Stimulated activated CD4-positive, alpha-beta T cell treated with anti-CD3 and anti-CD28 coated beads, Interleukin-2, amount 100 ng/mL, for 48 hours (primary cell): ENCODE measurements around the gene DRAM1.
"Not testable (repeated sequence)": the region's sequence is repeated elsewhere in the genome, so short reads cannot be mapped to it uniquely, and the experiment has no call there.

ENCODE experiments used
- DNase-seq, 2 donors: peaks; one replicate each; pipeline ENCODE4 v3.0.0-alpha.2; 2020

The DRAM1 gene, protein sequence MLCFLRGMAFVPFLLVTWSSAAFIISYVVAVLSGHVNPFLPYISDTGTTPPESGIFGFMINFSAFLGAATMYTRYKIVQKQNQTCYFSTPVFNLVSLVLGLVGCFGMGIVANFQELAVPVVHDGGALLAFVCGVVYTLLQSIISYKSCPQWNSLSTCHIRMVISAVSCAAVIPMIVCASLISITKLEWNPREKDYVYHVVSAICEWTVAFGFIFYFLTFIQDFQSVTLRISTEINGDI

DNA sequence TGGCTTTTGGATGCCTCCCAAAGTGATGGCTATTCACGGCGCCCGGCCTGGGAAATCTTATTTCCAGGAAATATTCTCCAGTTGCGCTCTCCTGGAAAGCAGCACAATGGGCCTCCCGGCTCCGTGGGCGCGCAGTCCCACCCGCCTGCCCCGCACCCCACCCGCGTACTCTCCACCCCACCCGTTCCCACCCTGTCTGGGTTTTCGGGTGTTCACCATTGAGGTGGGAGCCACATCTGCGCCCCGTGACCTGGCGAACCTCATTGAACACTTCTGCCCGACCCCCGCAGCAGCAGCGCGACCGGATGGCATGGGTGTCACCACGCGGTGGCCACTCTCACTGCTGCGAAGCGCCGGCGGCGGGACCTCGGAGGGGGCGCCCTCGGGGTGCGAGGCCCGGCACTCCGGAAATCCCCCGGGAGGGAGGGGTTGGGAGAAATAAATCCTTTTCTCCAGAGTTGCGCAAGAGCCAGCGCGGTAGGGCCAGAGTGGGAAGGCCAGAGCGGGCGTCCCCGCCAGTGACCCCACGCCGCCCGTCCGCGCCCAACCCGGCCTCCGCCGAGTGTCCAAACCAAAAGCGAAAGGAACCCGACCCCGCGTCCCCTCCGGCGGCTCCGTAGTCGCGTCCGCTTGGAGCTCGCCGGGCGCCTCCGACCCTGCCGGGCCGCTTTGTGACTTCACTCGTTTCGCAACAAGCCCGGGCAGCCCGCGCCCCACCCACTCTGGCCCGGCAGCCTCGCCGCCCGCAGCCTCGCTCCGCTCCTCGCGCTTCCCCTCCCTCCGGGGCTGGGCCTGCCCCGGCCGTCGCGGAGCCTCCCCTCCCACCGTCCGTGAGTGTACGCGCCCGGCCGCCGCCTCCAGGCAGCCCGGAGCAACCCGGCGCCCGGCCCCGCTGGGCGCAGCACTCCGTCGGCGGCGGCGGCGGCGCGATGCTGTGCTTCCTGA, at the start of gene DRAM1:
Gene DRAM1 (plus strand): TSS at position 720 of the 945 bp plus-strand sequence. CDS start 210 bp downstream, at position 930.
- DNase-seq: peak; percentile 57 to 62

DNA sequence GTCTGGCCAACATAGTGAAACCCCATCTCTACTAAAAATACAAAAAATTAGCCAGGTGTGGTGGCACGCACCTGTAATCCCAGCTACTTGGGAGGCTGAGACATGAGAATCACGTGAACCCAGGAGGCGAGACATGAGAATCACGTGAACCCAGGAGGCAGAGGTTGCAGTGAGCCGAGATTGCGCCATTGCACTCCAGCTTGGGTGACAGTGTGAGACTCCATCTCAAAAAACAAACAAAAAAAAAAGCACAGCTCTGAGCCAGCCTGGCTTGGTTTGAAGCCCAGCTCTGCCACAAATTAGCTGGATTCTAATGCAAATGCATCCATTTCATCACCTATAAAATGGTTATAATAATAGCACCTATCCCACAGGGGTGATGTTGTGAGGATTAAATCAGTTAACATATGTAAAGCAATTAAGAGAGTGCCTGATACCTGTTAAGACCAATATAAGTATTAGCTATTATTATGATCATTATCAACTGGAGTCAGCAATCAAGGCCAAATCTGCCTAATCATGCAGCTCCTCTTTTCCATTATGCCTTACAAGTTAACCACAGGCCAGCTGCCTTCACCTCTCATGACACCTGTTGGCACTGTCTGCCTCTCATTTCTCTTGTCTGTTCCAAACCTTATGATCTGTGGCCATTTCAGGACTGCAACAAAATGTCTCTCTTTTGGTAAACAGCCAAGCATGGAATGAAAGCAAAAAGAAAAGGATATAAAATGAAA, 48.8 kb upstream of the DRAM1 start:
- no peak for DNase-seq

DNA sequence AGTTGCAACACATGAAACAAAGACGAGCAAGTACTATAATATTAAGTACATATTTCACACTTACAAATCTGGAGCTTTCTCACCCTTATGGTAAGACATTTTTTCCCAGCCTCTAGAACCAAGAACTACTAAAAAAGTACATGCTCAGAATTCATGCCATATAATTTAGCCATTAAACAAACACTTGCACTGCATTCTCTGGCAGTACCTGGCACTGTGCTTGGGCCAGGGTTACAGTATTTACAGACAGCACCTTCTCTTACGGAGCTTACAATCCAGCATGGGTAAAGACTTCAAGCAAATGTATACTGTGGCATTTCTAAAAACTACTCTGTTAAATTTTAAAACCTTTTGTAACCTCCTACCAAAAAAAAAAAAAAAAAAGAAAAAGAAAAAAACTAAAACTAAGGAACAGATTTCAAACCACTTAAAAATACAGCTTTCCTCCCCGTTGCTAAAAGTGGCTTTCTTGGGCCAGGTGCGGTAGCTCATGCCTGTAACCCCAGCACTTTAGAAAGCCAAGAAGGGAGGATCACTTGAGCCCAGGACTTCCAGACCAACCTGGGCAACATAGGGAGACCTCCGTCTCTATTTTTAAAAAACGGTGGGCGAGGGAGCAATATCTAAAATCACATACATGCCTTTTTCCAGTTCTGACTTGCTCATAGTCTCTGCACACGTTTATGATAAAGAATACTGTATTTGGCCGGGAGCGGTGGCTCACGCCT, 47.6 kb upstream of the DRAM1 start:
- no peak for DNase-seq

DNA sequence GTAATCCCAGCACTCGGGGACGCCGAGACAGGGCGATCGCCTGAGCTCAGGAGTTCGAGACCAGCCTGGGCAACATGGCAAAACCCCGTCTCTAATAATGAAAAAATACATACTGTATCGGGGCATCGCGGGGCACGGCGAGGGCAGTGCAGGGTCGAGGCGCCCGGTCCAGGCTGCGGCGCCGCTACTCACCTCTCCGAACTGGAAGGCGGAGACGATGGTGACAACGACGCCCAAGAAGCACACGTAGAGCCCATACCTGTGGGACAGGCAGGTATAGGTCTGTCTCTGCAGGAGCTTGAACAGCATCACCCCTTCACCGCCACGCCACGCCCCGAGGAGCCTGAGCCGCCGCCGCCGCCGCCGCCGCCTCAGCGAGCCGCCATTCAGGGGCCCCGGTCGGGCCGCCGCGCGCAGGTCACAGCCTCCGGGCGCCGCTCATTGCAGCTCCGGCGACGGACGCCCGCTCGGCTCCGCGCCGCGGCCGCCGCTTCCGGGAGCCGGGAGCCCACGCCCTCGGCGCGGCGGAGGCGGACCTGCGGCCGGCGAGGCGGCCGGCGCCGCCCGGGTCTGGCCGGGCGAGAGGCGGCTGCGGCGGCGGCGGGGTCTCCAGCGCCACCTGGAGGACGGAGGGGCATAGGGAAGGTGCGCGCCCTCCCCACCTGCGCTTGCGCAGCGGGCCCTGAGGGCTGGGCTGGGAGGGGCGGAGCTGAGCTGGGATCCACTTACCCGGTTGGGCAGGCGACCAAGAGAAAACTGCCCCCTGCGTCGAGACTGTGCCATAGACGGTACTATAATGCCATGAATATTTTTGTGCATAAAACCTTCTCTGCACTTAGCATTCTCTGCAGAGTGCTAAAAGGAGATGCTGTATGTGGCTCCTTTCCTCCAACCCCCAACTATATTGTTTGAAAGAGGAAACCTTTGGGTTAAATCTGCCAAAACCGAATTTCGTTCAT, 46.7 kb upstream of the DRAM1 start, which contains the start of gene GNPTAB:
Gene GNPTAB (minus strand): TSS at position 593 of the 959 bp plus-strand sequence. CDS start 284 bp downstream, at position 309.
- DNase-seq: peak; percentile 90 to 95

DNA sequence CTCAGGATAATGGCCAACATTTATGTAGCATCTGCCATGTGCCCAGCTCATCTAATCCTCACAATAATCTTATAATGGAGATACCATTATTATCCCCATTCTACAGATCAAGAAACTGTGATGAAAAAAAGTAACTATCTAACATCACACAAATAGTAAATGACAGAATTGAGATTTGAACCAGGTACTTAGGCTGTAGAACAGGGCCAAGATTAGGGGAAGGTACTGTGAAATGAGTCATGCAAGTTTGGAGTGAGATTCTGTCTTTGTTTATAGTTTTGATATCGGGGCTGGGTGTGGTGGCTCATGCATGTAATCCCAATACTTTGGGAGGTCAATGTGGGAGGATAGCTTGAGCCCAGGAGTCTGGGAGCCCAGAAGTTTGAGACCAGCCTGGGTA, 45.4 kb upstream of the DRAM1 start:
- DNase-seq: no peak

DNA sequence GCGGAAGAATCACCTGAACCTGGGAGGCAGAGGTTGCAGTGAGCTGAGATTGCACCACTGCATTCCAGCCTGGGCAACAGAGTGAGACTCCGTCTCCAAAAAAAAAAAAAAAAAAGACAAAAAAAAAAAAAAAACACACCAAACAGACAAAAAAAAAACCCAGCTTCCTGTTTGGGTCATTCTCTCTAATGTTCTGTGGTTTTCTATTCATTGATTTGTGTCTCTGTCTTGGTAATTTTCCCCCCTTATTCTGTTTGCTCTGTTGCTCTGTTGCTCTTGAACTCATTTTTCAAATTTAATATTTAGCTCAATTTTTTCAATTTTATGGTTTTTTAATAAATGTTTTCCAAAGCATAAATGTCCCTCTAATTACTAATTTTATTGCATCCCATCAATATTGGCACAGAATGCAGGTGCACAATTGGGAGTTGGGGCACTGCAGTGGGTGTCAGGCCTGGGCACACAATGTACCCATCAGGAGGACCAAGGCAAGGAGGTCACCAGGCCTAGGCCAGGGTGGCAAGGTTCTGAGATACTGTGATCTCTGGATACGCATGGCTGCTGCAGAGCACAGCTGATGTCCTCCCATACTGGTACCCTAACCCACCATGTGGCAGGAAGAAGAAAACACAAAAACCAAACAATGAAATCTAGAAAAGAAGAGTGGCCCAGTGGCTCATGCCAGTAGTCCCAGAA, 38.6 kb upstream of the DRAM1 start:
- DNase-seq: no peak

DNA sequence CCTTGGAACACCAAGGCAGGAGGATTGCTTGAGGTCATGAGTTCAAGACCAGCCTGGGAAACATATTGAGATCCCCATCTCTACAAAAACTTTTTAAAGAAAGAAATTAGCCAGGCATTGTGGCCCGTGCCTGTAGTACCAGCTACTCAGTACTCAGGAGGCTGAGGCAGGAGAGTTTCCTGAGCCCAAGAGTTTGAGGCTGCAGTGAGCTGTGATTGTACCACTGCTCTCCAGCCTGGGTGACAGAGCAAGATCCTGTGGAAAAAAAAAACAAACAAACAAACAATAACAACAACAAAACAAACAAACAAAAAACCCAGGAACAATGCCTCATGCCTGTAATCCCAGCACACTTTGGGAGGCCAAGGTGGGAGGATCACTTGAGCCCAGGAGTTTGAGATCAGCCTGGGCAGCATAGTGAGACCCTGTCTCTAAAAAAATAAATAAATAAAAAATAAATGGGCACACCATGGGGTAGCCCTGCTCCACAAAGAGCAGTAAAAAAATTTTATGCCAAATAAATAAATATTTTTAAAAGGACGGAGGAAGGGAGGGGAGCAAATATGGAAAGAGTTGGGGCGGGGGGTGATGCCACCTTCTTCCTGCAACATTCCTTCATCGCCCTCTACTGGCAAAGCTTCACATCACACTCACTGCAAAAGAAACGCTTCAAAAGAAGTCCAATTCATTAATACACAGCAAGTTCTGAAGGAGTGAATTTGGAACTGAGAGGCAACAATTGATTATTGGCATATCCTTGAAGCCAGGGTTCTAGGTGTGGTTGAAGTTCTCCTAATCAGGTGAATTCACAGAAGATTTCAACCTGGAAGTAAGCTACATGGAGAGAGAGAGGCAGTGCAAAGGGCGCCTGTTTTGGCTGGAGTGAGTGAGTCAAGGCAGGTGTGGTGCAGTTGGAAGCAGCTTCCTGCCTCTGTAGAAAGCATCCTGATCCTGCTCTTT, 37.8 kb upstream of the DRAM1 start:
- DNase-seq: peak; percentile 62 to 70

DNA sequence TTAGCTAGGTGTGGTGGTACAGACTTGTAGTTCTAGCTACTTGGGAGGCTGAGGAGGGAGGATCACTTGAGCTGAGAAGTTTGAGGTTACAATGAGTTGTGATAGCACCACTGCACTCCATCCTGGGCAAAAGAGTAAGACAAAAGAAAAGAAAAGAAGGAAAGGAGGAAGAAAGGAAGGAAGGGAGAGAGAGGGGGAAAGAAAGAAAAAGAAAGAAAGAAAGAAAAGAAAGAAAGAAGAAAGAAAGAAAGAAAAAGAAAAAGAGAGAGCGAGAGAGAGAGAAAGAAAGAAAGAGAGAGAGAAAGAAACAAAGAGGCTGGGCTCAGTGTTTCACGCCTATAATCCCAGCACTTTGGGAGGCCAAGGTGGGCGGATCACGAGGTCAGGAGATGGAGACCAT, 36.3 kb upstream of the DRAM1 start:
- DNase-seq: no peak

DNA sequence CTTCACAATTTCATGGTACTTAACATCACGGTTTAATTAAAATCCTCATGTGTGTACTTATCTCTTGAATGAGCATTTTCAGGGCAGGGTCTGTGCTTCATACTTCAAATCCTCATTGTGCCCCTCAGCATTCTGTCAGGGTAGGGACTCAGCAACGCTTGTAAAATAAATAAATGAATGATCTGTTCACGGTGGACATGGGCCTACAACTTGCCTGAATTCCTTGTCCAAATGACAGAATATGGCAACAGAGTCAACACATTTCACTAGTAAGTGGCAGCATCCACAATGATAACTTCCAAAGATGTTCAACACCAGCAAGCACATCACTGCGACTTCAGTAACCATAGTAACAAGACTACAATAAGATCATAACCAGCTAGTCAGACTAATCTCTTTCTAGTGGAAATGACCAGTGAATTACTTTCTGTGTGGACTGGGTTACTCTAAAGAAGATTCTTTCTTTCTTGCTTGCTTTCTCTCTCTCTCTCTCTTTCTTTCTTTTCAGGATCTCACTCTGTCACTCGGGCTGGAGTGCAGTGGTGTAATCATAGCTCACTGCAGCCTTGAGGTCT, 32.2 kb upstream of the DRAM1 start:
- no peak for DNase-seq

DNA sequence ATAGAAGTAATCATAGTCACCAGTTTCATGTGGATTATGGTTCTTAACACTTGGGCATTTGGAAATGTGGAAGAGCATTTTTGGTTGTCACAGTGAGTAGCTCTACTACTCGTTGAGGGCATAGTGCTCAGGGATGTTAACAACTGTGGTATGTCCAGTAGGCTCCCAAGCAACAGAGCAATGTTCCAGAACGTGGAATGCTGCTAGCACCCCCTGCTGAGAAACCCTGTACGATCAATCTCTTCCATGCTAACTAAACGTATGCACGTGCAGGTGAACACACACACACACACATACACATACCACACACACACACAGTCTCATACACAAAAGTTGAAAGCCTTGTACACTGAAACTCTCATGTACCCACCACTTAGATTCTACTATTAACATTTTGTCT, 30.1 kb upstream of the DRAM1 start:
- DNase-seq: no peak

DNA sequence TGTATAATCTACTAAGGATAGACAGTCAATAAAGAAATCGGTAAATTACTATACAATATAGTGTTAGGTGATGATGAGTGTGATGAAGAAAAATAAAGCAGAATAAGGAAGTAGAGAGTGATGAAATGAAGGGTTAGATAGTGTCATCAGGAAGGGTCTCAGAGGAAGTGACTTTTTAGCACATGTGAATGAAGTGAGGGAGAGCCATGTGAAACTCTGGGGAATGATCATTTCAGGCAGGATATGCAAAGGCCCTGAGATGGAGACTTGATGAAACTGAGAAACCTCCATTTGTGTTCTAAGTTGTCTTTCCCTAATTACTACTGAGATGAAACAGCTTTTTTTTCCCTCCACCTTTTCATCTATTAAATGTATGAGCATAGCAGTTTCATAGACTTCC, 27.2 kb upstream of the DRAM1 start:
- no peak for DNase-seq

DNA sequence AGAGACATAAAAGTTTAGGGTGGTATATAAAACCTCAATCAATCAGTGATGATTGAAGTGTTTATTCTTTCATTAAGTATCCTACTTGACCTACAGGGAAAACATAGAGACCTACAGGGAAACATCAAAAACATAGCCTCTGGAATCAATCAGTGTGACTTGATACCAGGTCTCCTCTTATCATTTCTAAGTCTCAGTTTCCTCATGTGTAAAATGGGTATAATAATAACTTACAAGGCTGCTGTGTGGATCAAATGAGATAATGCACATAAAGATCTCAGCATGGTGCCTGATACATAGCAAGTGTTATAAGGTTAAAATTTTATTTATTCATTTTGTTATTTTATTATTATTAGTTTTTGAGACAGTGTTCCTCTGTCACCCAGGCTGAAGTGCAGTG, 24.4 kb upstream of the DRAM1 start:
- no peak for DNase-seq

DNA sequence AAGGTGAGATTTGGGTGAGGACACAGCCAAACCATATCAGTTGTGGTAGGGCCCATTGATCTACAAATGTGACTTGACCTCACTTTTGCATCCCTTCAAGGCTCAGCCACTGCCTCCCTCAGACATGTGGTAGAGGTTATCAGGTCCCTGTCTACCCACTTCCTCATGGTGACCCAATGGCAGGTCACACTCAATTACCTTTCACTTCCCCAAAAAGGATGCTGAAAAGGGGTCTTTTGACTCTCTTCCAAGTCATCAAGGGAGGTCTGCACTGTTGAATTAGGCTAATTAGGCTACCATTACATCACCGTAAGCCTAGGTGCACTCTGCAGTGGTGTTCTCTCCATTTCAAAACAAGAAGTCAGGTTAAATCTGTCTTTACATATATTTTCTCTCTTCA, 22.6 kb upstream of the DRAM1 start:
- no peak for DNase-seq

DNA sequence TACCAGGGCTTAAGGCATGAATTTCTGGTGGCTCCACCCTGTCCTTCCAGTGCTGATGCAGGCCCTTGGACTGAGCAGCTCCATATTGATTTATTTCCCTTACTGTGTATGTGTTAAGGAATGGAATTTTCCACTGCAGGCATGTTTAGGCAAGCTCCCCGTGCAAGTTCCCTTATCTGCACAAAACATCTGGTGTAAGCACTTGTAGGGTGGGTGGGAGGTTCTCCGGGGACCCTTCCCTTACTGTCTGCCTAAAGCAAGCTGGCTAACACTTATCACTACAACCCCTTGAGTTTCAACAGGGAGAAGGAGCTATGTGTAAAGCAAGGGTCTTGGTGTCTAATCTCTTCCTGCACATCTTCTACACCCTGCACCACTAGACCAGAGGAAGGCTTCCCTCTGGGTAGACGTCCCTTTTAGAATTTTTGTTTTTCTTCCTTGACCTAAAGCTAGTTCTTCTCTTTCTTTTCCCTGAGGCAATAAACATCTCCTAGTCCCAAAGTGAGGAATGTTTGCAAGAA, 22.0 kb upstream of the DRAM1 start:
- no peak for DNase-seq

DNA sequence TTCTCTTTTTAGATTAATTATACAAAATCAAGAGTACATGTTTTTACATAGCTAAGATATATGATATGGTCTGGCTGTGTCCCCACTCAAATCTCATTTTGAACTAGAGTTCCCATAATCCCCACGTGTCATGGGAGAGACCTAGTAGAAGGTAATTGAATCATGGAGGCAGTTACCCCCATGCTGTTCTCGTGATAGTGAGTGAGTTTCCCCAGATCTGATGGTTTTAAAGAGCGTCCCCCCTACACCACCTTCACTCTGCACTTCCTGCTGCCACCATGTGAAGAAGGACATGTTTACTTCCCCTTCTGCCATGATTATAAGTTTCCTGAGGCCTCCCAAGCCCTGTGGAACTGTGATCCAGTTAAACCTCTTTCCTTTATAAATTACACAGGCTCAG, 21.4 kb upstream of the DRAM1 start:
- DNase-seq: no peak

DNA sequence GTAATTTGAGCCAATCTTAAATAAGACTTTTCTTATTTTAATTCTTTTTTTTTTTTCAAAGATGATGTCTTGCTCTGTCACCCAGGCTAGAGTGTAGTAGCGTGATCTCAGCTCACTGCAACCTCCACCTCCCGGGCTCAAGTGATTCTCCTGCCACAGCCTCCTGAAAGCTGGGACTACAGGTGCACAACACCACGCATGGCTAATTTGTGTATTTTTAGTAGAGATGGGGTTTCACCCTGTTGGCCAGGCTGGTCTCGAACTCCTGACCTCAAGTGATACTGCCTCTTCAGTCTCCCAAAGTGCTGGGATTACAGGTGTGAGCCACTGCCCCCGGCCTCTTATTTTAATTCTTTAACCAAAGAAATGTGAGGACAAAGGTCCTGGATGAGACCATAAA, 20.8 kb upstream of the DRAM1 start:
- DNase-seq: not testable (repeated sequence)

DNA sequence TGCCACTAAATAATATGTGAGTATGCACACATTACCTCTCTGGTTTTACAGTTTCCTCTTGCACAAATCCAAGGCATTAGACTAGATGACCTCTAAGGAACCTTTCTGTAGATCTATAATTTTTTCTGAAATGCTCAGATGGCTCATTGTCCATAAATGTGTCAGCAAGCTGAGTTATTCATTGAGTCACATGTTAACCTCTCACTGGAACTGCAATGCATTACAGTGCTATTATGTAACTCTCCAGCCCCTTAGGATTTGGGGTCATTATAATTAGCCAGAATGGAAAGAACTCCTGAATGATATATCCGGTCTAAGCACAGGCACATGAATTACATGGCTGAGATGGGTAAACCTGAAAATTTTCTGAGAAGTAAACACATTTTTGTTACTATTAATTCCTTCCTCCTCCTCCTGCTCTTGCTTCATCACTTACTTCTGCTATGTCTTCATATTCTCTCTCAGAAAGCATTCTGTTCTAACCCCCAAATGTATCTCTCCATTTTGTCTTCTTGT, 20.3 kb upstream of the DRAM1 start:
- DNase-seq: no peak

DNA sequence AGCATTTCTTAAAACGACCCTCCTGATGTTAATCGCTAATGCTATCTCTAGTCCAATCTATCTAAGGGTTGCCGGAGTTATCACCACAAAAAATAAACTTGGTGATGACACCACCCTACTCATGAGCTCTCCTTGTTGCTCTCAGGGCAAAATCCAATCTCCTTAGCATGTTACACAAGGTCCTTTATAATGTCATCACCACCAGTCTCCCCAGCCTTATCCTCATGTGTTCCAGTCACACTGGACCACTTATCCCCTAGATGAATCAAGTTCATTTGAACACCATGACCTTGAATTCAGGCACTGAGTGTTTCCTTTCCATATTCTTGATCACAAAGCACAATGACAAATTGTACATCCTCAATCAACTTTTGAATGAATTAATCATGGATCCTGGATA, 19.0 kb upstream of the DRAM1 start:
- DNase-seq: no peak
